ENCODE measurements around the gene MSANTD2. TPM values are rescaled to one million over a fixed set of nuclear protein-coding genes. Genes with fewer than 3 reads are reported as not detected.
A peak's percentile ranks its signal among the peaks of the same experiment; 100 is the strongest.

Gene MSANTD2
- total RNA-seq, 1 donor from 2014 or later = 22.8 TPM

GRCh38 chr11:124799348-124800225 lies 619 bp downstream of the MSANTD2 start:
- no peaks in the 10 kb centered on the region for H3K9me3 Mint-ChIP-seq (ENCODE audit: unreplicated experiment)
- H3K36me3 Mint-ChIP-seq (ENCODE audit: unreplicated experiment) = no peaks in the 10 kb centered on the region
- TF ChIP-seq, protein P1, sequence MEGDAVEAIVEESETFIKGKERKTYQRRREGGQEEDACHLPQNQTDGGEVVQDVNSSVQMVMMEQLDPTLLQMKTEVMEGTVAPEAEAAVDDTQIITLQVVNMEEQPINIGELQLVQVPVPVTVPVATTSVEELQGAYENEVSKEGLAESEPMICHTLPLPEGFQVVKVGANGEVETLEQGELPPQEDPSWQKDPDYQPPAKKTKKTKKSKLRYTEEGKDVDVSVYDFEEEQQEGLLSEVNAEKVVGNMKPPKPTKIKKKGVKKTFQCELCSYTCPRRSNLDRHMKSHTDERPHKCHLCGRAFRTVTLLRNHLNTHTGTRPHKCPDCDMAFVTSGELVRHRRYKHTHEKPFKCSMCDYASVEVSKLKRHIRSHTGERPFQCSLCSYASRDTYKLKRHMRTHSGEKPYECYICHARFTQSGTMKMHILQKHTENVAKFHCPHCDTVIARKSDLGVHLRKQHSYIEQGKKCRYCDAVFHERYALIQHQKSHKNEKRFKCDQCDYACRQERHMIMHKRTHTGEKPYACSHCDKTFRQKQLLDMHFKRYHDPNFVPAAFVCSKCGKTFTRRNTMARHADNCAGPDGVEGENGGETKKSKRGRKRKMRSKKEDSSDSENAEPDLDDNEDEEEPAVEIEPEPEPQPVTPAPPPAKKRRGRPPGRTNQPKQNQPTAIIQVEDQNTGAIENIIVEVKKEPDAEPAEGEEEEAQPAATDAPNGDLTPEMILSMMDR (IDR thresholded peaks at IDR 0.05; ENCODE audit: partially characterized antibody, unreplicated experiment) = no peak
- peak overlapping the region; percentile 87 for H3K4me3 Mint-ChIP-seq (ENCODE audit: unreplicated experiment)
- H3K27ac Mint-ChIP-seq (ENCODE audit: unreplicated experiment) = peak overlapping the region; percentile 82
- DNase-seq = peak; percentile 69
- peaks cover 7% of the 10 kb centered on the region for H3K4me1 Mint-ChIP-seq (ENCODE audit: low read depth, unreplicated experiment)
- H3K27me3 Mint-ChIP-seq (ENCODE audit: unreplicated experiment) = peaks cover 3% of the 10 kb centered on the region

DNA sequence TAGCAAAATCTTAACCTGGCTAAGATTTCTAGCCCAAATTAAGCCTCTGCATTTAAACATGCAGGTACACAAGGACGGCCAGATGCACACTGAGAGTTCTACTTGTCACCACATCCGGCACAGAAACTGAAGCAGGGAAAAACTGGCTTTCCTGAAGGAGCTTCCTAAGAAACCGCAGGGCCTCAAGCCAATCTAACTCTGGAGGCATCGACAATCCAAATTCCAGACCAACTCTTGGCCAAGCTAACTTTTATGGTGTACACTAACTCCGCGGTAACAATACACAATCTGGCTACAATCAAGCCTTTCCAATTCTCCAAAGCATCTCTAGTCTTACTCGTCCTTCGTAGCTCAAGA lies 1.2 kb downstream of the MSANTD2 start:
- H3K4me3 Mint-ChIP-seq (ENCODE audit: unreplicated experiment) = peak overlapping the region; percentile 87

GRCh38 chr11:124796312-124796711 lies 3.9 kb downstream of the MSANTD2 start:
- peaks cover 3% of the 10 kb centered on the region for H3K27me3 Mint-ChIP-seq (ENCODE audit: unreplicated experiment)
- no peak overlapping the region for H3K4me3 Mint-ChIP-seq (ENCODE audit: unreplicated experiment)

More for the DNA sequence above, 1.2 kb downstream of the MSANTD2 start:
- Mint-ChIP-seq H3K4me1 (ENCODE audit: low read depth, unreplicated experiment) (peaks cover 7% of the 10 kb centered on the region), H3K9me3 (ENCODE audit: unreplicated experiment) (no peaks in the 10 kb centered on the region), H3K36me3 (ENCODE audit: unreplicated experiment) (no peaks in the 10 kb centered on the region), H3K27ac (ENCODE audit: unreplicated experiment) (peak overlapping the region; percentile 82), H3K27me3 (ENCODE audit: unreplicated experiment) (peaks cover 3% of the 10 kb centered on the region)
- TF ChIP-seq, protein P1 (IDR thresholded peaks at IDR 0.05; ENCODE audit: partially characterized antibody, unreplicated experiment) = no peak
- DNase-seq = no peak

GRCh38 chr11:124793466-124794278 lies 6.5 kb downstream of the MSANTD2 start:
- Mint-ChIP-seq H3K9me3 (ENCODE audit: unreplicated experiment) (no peaks in the 10 kb centered on the region), H3K4me3 (ENCODE audit: unreplicated experiment) (no peak overlapping the region)
- DNase-seq = no peak

More at GRCh38 chr11:124796312-124796711, 3.9 kb downstream of the MSANTD2 start:
- no peaks in the 10 kb centered on the region for H3K36me3 Mint-ChIP-seq (ENCODE audit: unreplicated experiment)
- TF ChIP-seq, protein P1 (IDR thresholded peaks at IDR 0.05; ENCODE audit: partially characterized antibody, unreplicated experiment) = no peak
- H3K4me1 Mint-ChIP-seq (ENCODE audit: low read depth, unreplicated experiment) = peaks cover 11% of the 10 kb centered on the region
- no peak overlapping the region for H3K27ac Mint-ChIP-seq (ENCODE audit: unreplicated experiment)
- no peak for DNase-seq
- H3K9me3 Mint-ChIP-seq (ENCODE audit: unreplicated experiment) = no peaks in the 10 kb centered on the region

More at GRCh38 chr11:124793466-124794278, 6.5 kb downstream of the MSANTD2 start:
- no peaks in the 10 kb centered on the region for H3K27me3 Mint-ChIP-seq (ENCODE audit: unreplicated experiment)
- no peaks in the 10 kb centered on the region for H3K36me3 Mint-ChIP-seq (ENCODE audit: unreplicated experiment)
- TF ChIP-seq, protein P1 (IDR thresholded peaks at IDR 0.05; ENCODE audit: partially characterized antibody, unreplicated experiment) = peak; percentile 64
- no peak overlapping the region for H3K27ac Mint-ChIP-seq (ENCODE audit: unreplicated experiment)
- H3K4me1 Mint-ChIP-seq (ENCODE audit: low read depth, unreplicated experiment) = peaks cover 10% of the 10 kb centered on the region

Data from glutamatergic neuron (in vitro differentiated cells).